ENCODE measurements around the gene USP33. TPM values are rescaled to one million over a fixed set of nuclear protein-coding genes. Genes with fewer than 3 reads are reported as not detected.

Gene USP33
- polyA plus RNA-seq (2012; rRNA removed): 26.3 and 38.8 TPM in 2 replicates
- 35.0 and 35.8 TPM in 2 replicates for polyA plus RNA-seq (2012; cell fraction: cytosol; rRNA removed)
- 24.9 and 61.0 TPM in 2 replicates for polyA plus RNA-seq (2012; cell fraction: nucleus; rRNA removed)

DNA sequence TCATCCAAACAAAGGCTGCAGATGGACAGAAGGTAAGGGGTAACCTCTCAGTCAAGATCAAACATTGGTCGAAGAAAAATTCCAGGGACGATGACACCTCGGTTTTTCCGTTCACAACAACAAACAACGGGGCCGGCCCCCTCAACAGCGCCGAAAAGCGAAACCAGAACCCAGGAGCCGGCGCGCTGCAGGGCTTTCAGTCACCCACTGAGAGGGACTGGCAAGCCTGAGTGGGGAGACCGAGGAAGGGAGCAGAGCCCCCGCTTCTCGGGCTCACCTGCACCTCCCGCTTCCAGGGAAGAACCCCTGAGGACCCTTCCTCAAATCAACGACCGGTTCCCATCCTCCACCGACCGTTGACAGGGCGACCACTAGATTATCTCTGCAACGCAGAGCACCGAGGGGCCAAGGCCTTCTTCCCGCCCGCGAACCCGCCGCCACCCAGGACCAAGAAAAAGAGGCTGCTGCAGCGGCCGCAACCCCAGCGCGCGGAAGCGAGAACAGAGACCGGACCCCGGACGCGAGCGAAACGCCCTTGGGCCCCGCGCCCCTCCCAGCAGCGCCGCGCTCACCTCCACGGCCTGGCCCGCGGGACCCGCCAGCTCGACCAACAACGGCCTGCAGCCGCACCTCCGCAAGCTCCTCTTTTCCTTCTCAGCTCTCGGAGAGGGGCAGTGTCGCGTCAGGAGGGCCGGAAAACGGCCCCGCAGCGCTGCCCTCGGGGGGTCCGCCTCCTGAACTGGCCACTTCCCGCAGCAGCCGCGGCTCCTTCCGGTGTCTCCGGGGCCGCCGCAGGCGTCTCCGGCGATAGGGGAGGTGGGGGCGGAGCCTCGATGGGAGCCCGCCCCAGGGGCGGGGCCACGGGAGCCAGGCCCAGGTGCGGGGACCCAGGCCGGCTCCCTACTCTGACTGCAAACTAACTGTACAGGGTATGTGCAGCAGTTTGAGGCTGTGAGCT lies at the start of gene USP33:
TSS of gene USP33 (minus strand) at position 782 of the 958 bp plus-strand sequence. CDS start 18,155 bp downstream, outside the sequence.
- peak within 1 kb of the TSS; percentile 85 for H2AFZ ChIP-seq (ENCODE audit: low read depth)
- peaks cover 52% of the 10 kb centered on the region for H3K79me2 ChIP-seq (ENCODE audit: insufficient read depth)

More for the DNA sequence above, at the start of gene USP33:
- no peaks in the 10 kb centered on the region for H3K9me3 ChIP-seq
- ChIA-PET CTCF (interaction anchor here (1.3 kb wide), 1 partner anchor 10 kb away, joined by 4 read pairs; no protein-coding TSS in a partner anchor), POLR2A (no interaction called here)
- H3K9me2 ChIP-seq: no peaks in the 10 kb centered on the region
- H3K9ac ChIP-seq: peak within 1 kb of the TSS; percentile 85
- under 1% methylated on average over 22 of the region's 79 CpGs for WGBS (ENCODE audit: low lambda C conversion rate)
- H3K27ac ChIP-seq (ENCODE audit: low read depth in 2 of 2, low read length in 1 of 2): peak within 1 kb of the TSS; percentile 79 to 83
- H3K4me3 ChIP-seq (ENCODE audit: low read depth in 2 of 2, low read length in 1 of 2): peak within 1 kb of the TSS; percentile 66 to 89
- peaks cover 3 to 7% of the 10 kb centered on the region in 2 experiments; a peak in 3 of 4 replicates for H3K4me1 ChIP-seq (ENCODE audit: control insufficient read depth in 1 of 2, insufficient read depth in 2 of 2, low read depth in 1 of 2, low read length in 1 of 2)
- TF ChIP-seq EP300 (IDR thresholded peaks at IDR 0.05; ENCODE audit: borderline replicate concordance in 1 of 2, low read depth in 1 of 2, low read length in 1 of 2) (0 out of 4 replicates have a peak, but pooled peaks of 1 of the 2 experiments have one; percentile 13), YY1 (IDR thresholded peaks at IDR 0.05; ENCODE audit: low read depth) (peak; percentile 61), SIN3A (IDR thresholded peaks at IDR 0.05; ENCODE audit: borderline replicate concordance, low read depth, low read length) (peak; percentile 65; the same call in 1 of the 2 replicates), TAF1 (IDR thresholded peaks at IDR 0.05; ENCODE audit: borderline replicate concordance, low read depth, low read length) (peak; percentile 62; the same call in 1 of the 2 replicates), NFIC (IDR thresholded peaks at IDR 0.05; ENCODE audit: borderline replicate concordance) (no peak), RAD21 (IDR thresholded peaks at IDR 0.05; ENCODE audit: low read length) (no peak), FOSL2 (IDR thresholded peaks at IDR 0.05; ENCODE audit: borderline replicate concordance, low read depth) (no peak), POLR2AphosphoS5 (IDR thresholded peaks at IDR 0.05; ENCODE audit: low read depth, low read length) (peak; percentile 82), GABPA (IDR thresholded peaks at IDR 0.05; ENCODE audit: low read depth) (peak; percentile 85), ELF1 (IDR thresholded peaks at IDR 0.05) (peak; percentile 51), FOXM1 (IDR thresholded peaks at IDR 0.05; ENCODE audit: low read depth) (no peak), FOXJ3 (CRISPR knock-in tag; IDR thresholded peaks at IDR 0.05) (no peak)
- TF ChIP-seq, protein P1, sequence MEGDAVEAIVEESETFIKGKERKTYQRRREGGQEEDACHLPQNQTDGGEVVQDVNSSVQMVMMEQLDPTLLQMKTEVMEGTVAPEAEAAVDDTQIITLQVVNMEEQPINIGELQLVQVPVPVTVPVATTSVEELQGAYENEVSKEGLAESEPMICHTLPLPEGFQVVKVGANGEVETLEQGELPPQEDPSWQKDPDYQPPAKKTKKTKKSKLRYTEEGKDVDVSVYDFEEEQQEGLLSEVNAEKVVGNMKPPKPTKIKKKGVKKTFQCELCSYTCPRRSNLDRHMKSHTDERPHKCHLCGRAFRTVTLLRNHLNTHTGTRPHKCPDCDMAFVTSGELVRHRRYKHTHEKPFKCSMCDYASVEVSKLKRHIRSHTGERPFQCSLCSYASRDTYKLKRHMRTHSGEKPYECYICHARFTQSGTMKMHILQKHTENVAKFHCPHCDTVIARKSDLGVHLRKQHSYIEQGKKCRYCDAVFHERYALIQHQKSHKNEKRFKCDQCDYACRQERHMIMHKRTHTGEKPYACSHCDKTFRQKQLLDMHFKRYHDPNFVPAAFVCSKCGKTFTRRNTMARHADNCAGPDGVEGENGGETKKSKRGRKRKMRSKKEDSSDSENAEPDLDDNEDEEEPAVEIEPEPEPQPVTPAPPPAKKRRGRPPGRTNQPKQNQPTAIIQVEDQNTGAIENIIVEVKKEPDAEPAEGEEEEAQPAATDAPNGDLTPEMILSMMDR (IDR thresholded peaks at IDR 0.05): no peak
- TF ChIP-seq, protein P2, sequence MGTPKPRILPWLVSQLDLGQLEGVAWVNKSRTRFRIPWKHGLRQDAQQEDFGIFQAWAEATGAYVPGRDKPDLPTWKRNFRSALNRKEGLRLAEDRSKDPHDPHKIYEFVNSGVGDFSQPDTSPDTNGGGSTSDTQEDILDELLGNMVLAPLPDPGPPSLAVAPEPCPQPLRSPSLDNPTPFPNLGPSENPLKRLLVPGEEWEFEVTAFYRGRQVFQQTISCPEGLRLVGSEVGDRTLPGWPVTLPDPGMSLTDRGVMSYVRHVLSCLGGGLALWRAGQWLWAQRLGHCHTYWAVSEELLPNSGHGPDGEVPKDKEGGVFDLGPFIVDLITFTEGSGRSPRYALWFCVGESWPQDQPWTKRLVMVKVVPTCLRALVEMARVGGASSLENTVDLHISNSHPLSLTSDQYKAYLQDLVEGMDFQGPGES (IDR thresholded peaks at IDR 0.05; ENCODE audit: low read depth, low read length): no peak
- TF ChIP-seq, protein P3, sequence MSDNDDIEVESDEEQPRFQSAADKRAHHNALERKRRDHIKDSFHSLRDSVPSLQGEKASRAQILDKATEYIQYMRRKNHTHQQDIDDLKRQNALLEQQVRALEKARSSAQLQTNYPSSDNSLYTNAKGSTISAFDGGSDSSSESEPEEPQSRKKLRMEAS (IDR thresholded peaks at IDR 0.05; ENCODE audit: low read depth): 0 out of 2 replicates have a peak, but pooled peaks have one; percentile 28
- TF ChIP-seq, protein P4, sequence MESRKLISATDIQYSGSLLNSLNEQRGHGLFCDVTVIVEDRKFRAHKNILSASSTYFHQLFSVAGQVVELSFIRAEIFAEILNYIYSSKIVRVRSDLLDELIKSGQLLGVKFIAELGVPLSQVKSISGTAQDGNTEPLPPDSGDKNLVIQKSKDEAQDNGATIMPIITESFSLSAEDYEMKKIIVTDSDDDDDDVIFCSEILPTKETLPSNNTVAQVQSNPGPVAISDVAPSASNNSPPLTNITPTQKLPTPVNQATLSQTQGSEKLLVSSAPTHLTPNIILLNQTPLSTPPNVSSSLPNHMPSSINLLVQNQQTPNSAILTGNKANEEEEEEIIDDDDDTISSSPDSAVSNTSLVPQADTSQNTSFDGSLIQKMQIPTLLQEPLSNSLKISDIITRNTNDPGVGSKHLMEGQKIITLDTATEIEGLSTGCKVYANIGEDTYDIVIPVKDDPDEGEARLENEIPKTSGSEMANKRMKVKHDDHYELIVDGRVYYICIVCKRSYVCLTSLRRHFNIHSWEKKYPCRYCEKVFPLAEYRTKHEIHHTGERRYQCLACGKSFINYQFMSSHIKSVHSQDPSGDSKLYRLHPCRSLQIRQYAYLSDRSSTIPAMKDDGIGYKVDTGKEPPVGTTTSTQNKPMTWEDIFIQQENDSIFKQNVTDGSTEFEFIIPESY (IDR thresholded peaks at IDR 0.05; ENCODE audit: borderline replicate concordance, low read depth): no peak
- peaks cover 20% of the 10 kb centered on the region for H3F3A ChIP-seq (replicated peaks; ENCODE audit: insufficient read depth)
- peaks cover 45% of the 10 kb centered on the region for H4K20me1 ChIP-seq (ENCODE audit: insufficient read depth)
- H3K36me3 ChIP-seq (replicated peaks in 1 of 2; ENCODE audit: control insufficient read depth in 1 of 2, insufficient read depth in 2 of 2, low read length in 1 of 2): no peaks in the 10 kb centered on the region
- peak; percentile 96 for DNase-seq
- no peaks in the 10 kb centered on the region for H3K27me3 ChIP-seq (ENCODE audit: insufficient read depth)
- H3K4me2 ChIP-seq: peak within 1 kb of the TSS; percentile 86

Data from SK-N-SH (cell line).